Osteoblast (primary cell): ENCODE data around the gene CNPY1. TPM values are rescaled to one million over a fixed set of nuclear protein-coding genes. Genes with fewer than 3 reads are reported as not detected.

Experiments used
- DNase-seq: peaks from one replicate; pipeline ENCODE4 v3.0.0; 2011; ENCODE audit warnings: low spot score, mixed read lengths; ENCODE audit not compliant: insufficient read length; ENCODE audit errors: missing footprints
- H2AFZ ChIP-seq: 2 replicates; pipeline ENCODE4 v1.6.0; 2011; ENCODE audit warnings: mild to moderate bottlenecking, low read length
- H3K27ac ChIP-seq: 2 replicates; pipeline ENCODE4 v1.5.1; 2011; ENCODE audit warnings: mild to moderate bottlenecking, low read depth, low read length, moderate library complexity
- H3K27me3 ChIP-seq: 2 replicates; pipeline ENCODE4 v1.6.0; 2012; ENCODE audit warnings: mild to moderate bottlenecking, control low read depth, inconsistent platforms, low read length, moderate library complexity; ENCODE audit not compliant: insufficient read depth
- H3K36me3 ChIP-seq: 2 replicates; pipeline ENCODE4 v1.5.1; 2011; ENCODE audit warnings: mild to moderate bottlenecking, low read length, control low read depth, moderate library complexity; ENCODE audit not compliant: insufficient read depth
- H3K4me1 ChIP-seq: 2 replicates; pipeline ENCODE4 v1.5.1; 2011; ENCODE audit warnings: mild to moderate bottlenecking, low read length, control low read depth, moderate library complexity; ENCODE audit not compliant: insufficient read depth
- H3K4me2 ChIP-seq: 2 replicates; pipeline ENCODE4 v1.6.0; 2011; ENCODE audit warnings: mild to moderate bottlenecking, low read length; ENCODE audit not compliant: insufficient read depth
- H3K4me3 ChIP-seq: fragments of 200-600 bp; sonication (generic); 3 replicates; pipeline ENCODE4 v1.5.1; 2012; ENCODE audit warnings: mild to moderate bottlenecking, low read length, inconsistent platforms; ENCODE audit not compliant: insufficient read depth
- H3K79me2 ChIP-seq: 2 replicates; pipeline ENCODE4 v1.6.0; 2012; ENCODE audit warnings: mild to moderate bottlenecking, low read length, control low read depth, inconsistent platforms; ENCODE audit not compliant: insufficient read depth
- H3K9me3 ChIP-seq: 2 replicates; pipeline ENCODE4 v1.5.1; 2011; ENCODE audit warnings: low read depth, low read length, control low read depth
- H4K20me1 ChIP-seq: 2 replicates; pipeline ENCODE4 v1.6.0; 2012; ENCODE audit warnings: mild to moderate bottlenecking, low read length, control low read depth; ENCODE audit not compliant: insufficient read depth
- total RNA-seq: library from RNA; depleted of rRNA; stranded (reverse); fragments of >200 nt; gene quantifications from 2 replicates; pipeline ENCODE4 v1.2.3, GENCODE V29; 2012
- TF ChIP-seq, protein P1 (sequence below): IDR thresholded peaks from 2 replicates; pipeline ENCODE4 v1.5.1; 2011; ENCODE audit warnings: mild to moderate bottlenecking, low read depth, low read length, moderate library complexity; ENCODE audit errors: extremely low read depth

Gene CNPY1
- total RNA-seq, 1 donor: not detected

DNA sequence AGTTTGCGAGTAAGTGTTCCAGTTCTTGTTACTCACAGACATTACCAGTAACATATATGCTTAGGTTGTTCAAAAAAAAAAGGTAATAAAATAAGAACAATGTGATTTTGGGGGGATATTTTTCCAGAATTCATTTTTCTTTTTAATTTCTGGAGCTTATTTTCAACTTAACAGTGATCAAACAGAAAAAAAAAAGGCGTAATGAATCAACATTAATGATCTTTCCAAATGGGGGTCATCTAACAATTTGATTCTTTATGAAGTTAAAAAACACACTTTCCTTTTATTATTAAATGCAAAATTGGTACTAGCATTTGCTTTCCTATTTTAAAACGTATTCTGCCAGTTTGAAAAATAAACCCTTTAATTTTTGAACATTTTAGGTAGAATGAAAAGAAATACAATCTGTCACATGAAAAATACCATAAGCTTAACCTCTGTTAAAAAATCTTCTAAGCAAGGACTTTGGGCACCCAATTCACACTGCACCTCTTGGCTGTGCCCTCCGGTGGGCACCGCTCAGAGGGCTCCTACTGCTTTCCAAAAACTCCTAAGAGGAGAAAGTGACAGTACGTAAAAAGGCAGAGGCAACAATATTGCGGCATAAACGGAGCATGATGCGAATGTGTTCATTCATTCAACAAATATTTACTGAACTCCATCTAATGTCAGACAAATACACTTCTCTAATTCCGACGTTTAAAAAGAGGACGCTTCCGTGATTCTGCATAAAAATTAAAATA lies 32.6 kb downstream of the CNPY1 start:
- no peaks in the 10 kb centered on the region for H3K4me1 ChIP-seq
- TF ChIP-seq, protein P1, sequence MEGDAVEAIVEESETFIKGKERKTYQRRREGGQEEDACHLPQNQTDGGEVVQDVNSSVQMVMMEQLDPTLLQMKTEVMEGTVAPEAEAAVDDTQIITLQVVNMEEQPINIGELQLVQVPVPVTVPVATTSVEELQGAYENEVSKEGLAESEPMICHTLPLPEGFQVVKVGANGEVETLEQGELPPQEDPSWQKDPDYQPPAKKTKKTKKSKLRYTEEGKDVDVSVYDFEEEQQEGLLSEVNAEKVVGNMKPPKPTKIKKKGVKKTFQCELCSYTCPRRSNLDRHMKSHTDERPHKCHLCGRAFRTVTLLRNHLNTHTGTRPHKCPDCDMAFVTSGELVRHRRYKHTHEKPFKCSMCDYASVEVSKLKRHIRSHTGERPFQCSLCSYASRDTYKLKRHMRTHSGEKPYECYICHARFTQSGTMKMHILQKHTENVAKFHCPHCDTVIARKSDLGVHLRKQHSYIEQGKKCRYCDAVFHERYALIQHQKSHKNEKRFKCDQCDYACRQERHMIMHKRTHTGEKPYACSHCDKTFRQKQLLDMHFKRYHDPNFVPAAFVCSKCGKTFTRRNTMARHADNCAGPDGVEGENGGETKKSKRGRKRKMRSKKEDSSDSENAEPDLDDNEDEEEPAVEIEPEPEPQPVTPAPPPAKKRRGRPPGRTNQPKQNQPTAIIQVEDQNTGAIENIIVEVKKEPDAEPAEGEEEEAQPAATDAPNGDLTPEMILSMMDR: no peak
- H3K27ac ChIP-seq: no peak overlapping the region
- no peaks in the 10 kb centered on the region for H3K36me3 ChIP-seq
- no peak overlapping the region for H3K4me2 ChIP-seq
- no peaks in the 10 kb centered on the region for H3K79me2 ChIP-seq
- DNase-seq: no peak
- H2AFZ ChIP-seq: no peak overlapping the region
- H4K20me1 ChIP-seq: no peaks in the 10 kb centered on the region
- no peak overlapping the region for H3K4me3 ChIP-seq
- H3K9me3 ChIP-seq: no peaks in the 10 kb centered on the region
- peaks cover 38% of the 10 kb centered on the region for H3K27me3 ChIP-seq

DNA sequence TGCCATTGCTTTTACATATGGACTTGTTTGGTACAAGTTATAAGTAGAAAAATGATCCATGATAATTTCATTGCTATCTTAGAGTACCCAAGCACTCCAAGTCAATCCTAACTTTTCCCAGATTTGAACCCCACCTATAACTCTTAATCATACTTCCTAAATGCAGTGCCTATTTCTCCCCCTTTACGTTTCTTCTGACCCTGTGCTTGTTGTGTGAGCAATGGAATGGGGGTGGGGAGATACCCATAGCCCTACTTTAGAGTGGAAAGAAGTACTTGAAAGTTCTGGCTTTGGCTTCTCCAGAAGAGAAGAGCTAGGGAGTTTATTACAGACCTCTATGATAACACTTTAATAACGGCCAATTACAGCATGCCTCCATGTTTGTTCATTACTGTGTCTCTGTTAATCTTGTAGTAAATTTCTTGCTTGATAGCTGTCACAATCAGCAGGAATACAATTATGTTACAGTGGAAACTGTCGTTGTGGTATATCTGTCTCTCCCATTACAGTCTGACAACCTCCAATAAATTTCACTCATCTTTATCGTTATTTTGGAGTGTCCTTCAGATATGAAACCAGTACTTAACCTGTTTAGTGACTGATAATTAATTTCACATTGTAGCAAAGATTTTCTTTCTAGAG lies 34.0 kb downstream of the CNPY1 start:
- Histone ChIP-seq H3K4me1 (no peaks in the 10 kb centered on the region), H3K27ac (no peak overlapping the region), H3K4me3 (no peak overlapping the region), H3K79me2 (no peaks in the 10 kb centered on the region), H3K9me3 (no peaks in the 10 kb centered on the region), H2AFZ (no peak overlapping the region), H4K20me1 (no peaks in the 10 kb centered on the region), H3K27me3 (peaks cover 50% of the 10 kb centered on the region), H3K36me3 (no peaks in the 10 kb centered on the region), H3K4me2 (no peak overlapping the region)
- no peak for DNase-seq
- TF ChIP-seq, protein P1: no peak

DNA sequence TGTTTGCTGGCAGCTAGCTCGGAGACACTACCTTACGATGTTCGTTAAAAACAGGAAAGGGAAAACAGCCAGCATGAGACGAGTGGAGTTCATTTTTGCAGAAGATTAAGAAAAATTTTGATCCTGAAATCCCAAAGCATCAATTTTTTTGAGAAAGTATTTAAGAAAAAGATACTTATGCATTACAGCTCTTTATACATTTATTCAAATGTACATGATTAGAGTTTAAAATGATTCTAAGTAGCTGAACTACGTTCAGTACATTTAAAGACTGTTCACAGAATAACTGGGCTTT lies 34.7 kb downstream of the CNPY1 start:
- Histone ChIP-seq H2AFZ (no peak overlapping the region), H3K27ac (no peak overlapping the region), H3K9me3 (no peaks in the 10 kb centered on the region), H3K4me1 (no peaks in the 10 kb centered on the region), H3K27me3 (peaks cover 57% of the 10 kb centered on the region), H3K79me2 (no peaks in the 10 kb centered on the region), H3K36me3 (no peaks in the 10 kb centered on the region), H4K20me1 (no peaks in the 10 kb centered on the region), H3K4me3 (no peak overlapping the region), H3K4me2 (no peak overlapping the region)
- TF ChIP-seq, protein P1: no peak
- DNase-seq: no peak

DNA sequence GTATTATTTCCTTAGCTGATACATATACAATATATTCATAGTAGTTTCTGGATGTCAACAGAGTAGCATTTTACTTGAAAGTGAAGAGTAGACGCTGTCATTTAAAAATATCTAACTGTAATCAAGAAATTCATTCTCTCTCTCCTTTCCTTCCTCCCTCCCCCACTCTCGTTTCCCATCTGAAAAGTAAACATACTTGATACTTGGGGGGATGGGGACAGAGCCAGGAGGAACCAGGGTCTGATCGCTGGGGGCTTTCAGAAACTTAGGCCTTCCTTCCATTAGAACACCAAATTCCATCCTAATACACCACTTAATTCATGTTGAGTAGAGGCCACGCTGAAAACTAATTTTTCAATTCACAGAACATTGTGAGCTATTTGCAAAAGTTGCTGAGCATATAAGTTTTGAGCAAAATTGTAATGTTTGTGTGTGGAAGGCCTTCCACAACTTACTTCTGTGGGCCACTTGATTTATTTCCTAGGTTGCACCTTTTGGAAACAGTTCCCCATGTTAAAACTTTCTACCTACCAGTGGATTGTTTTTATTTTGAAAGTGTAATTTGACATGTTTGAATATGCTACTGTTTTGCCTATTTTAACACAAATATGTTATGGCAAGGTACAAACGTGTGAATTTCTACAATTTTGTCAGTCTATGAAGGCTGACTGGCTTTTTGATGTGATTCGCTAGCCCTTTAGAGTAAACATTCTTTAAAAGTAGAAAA lies 35.2 kb downstream of the CNPY1 start:
- no peak overlapping the region for H3K4me3 ChIP-seq
- H3K27me3 ChIP-seq: peaks cover 62% of the 10 kb centered on the region
- TF ChIP-seq, protein P1: no peak
- no peak overlapping the region for H2AFZ ChIP-seq
- DNase-seq: no peak
- no peak overlapping the region for H3K27ac ChIP-seq
- H3K9me3 ChIP-seq: no peaks in the 10 kb centered on the region
- H3K36me3 ChIP-seq: no peaks in the 10 kb centered on the region
- no peaks in the 10 kb centered on the region for H3K79me2 ChIP-seq
- no peaks in the 10 kb centered on the region for H4K20me1 ChIP-seq
- H3K4me2 ChIP-seq: no peak overlapping the region
- no peaks in the 10 kb centered on the region for H3K4me1 ChIP-seq
